GM18909 (cell line): Measurements from ENCODE around the gene RDH12.
"Not testable (repeated sequence)": the region's sequence is repeated elsewhere in the genome, so short reads cannot be mapped to it uniquely, and the experiment has no call there.

Experiments
- ATAC-seq: cut with Tn5 transposase; IDR thresholded peaks from one replicate; pipeline ENCODE4 v1.9.1; 2021; ENCODE audit warnings: mild to moderate bottlenecking; ENCODE audit not compliant: unreplicated experiment, poor library complexity

The RDH12 gene

GRCh38 chr14:67701492-67701891, at the start of gene RDH12:
Gene RDH12, plus strand, starts transcription at chr14:67701886. Its CDS starts 20,757 bp downstream, at chr14:67722643.
- not testable (repeated sequence) for ATAC-seq

- no peak for ATAC-seq
These were observed 49.5 kb upstream of the RDH12 start for GRCh38 chr14:67652189-67652588.

- ATAC-seq: no peak
These were observed 47.9 kb upstream of the RDH12 start for GRCh38 chr14:67653651-67654280.

GRCh38 chr14:67663633-67664032, 38.1 kb upstream of the RDH12 start:
- ATAC-seq: no peak

GRCh38 chr14:67665868-67666267, 35.8 kb upstream of the RDH12 start:
- ATAC-seq: no peak

GRCh38 chr14:67666750-67667449, 34.8 kb upstream of the RDH12 start:
- peak; percentile 54 for ATAC-seq

- ATAC-seq: no peak
These were observed 33.1 kb upstream of the RDH12 start for GRCh38 chr14:67668559-67668958.

GRCh38 chr14:67673451-67673850, 28.2 kb upstream of the RDH12 start:
- no peak for ATAC-seq

GRCh38 chr14:67674139-67674479, 27.6 kb upstream of the RDH12 start:
- peak; percentile 47 for ATAC-seq

- ATAC-seq: peak; percentile 92
These were observed 27.0 kb upstream of the RDH12 start, which contains the start of gene VTI1B for GRCh38 chr14:67674480-67675218. Gene VTI1B, minus strand, starts transcription at chr14:67674632. Its CDS starts 143 bp downstream, at chr14:67674489.

GRCh38 chr14:67675219-67675582, 26.5 kb upstream of the RDH12 start:
- ATAC-seq: no peak

- no peak for ATAC-seq
These were observed 22.7 kb upstream of the RDH12 start for GRCh38 chr14:67679006-67679405.

GRCh38 chr14:67680121-67680602, 21.5 kb upstream of the RDH12 start:
- peak; percentile 97 for ATAC-seq

- ATAC-seq: no peak
These were observed 20.7 kb upstream of the RDH12 start for GRCh38 chr14:67680941-67681340.

- ATAC-seq: no peak
These were observed 17.8 kb upstream of the RDH12 start for GRCh38 chr14:67683842-67684241.

GRCh38 chr14:67690011-67690410, 11.7 kb upstream of the RDH12 start:
- ATAC-seq: no peak

- ATAC-seq: peak; percentile 93
These were observed 6.8 kb upstream of the RDH12 start for GRCh38 chr14:67694791-67695393.

- peak; percentile 89 for ATAC-seq
These were observed 6.2 kb upstream of the RDH12 start, which contains the start of gene RDH11 for GRCh38 chr14:67695394-67695949. Gene RDH11, minus strand, starts transcription at chr14:67695764. Its CDS starts 61 bp downstream, at chr14:67695703.

- ATAC-seq: no peak
These were observed 4.7 kb upstream of the RDH12 start for GRCh38 chr14:67697006-67697405.

GRCh38 chr14:67698179-67698578, 3.5 kb upstream of the RDH12 start:
- ATAC-seq: no peak
